Measurements from ENCODE around the gene NACC2. TPM values are rescaled to one million over a fixed set of nuclear protein-coding genes. Genes with fewer than 3 reads are reported as not detected.
"Not testable (repeated sequence)": the region's sequence is repeated elsewhere in the genome, so short reads cannot be mapped to it uniquely, and the experiment has no call there.

NACC2 gene
- total RNA-seq, 4 donors from 2014 or later, result 22.9 to 37.6 (median 24.8) TPM

GRCh38 chr9:136074706-136075105, 20.4 kb downstream of the NACC2 start:
- ATAC-seq (ENCODE audit: low FRiP score) (no peak), DNase-seq (ENCODE audit: low spot score) (no peak)
- no peak for TF ChIP-seq CTCF (IDR thresholded peaks at IDR 0.05)

GRCh38 chr9:136062657-136063439, 32.2 kb downstream of the NACC2 start:
- no peak for ATAC-seq (ENCODE audit: low FRiP score)
- no peak for DNase-seq (ENCODE audit: low spot score)
- no peak for TF ChIP-seq CTCF (IDR thresholded peaks at IDR 0.05)

GRCh38 chr9:136061916-136062315, 33.2 kb downstream of the NACC2 start:
- not testable (repeated sequence) for ATAC-seq (ENCODE audit: low FRiP score); DNase-seq (ENCODE audit: low spot score)

- no peak for TF ChIP-seq CTCF (IDR thresholded peaks at IDR 0.05)
- DNase-seq (ENCODE audit: low spot score) (no peak), ATAC-seq (ENCODE audit: low FRiP score) (no peak)
Observed at GRCh38 chr9:136061405-136061804, 33.7 kb downstream of the NACC2 start.

DNA sequence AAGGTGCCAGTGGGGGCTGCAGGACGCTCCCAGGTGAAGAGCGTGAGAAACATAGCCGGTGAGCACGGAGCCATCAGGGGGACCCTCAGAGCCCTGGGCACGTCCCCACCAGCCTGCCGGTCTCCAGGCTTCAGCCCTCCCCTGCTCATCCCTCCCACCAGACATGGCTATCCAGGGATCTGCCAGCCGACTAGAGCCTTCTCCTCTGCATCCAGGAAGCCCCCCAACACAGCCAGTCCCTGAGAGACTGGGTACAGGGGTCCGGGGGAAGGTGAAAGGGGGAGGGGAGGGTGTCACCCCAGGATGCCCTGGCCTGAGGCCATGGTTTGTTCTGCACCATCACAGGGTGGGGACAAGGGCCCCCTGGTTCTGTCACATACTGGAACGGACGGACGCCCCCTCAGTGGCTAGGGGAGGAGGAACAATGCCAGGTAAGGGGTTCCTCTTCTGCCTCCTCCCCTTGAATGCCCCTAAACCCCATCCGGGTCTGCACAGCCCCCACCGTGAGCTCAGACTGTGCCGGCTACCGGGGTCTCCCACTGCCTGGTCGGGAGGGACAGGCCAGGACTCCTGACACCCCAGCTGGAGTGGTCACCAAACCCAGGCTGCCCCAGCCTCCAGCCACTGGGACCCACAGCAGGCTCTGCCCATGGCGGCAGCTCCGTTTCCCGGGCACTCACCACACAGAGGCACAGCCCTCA, 34.3 kb downstream of the NACC2 start:
- DNase-seq (ENCODE audit: low spot score) (no peak), ATAC-seq (ENCODE audit: low FRiP score) (no peak)
- TF ChIP-seq CTCF (IDR thresholded peaks at IDR 0.05), result no peak

DNA sequence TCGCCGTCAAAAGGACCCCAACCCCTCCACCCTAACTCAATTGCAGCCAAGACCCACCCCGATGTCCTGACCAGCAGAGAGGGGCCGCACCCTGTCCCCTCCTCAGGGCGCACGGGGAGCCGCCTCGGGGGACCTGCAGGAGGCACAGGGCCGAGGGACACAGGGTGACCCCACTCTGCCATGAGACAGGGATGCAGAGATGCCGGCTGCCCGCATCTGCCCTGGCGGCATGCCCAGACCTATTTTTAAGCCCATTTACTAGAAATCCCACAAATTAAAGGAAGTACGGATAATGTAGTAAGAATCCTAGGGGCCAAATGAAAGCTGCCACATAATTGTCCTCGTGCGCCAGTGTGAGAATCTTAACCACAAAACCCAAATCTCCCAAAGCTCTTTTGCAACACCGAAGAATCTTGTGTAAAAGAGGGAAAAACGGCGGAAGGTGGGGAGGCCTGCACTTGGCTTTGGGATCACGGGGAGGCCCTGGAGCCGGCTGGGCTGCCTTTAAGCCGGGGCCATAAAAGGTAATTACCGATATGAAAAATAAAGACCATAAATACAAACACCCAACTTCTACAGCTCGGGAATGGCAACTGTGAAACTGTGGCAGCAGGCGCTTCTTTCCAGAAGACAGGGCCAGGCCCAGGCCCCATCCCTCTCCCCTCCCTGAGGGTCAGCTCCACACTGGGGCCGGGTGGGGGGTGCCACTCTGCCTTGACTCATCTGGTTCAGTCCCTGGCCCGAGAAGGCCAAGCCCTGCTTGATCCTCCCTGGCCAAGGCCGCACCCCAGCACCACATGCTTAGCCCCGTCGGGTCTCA, 35.0 kb downstream of the NACC2 start:
- TF ChIP-seq CTCF (IDR thresholded peaks at IDR 0.05), result no peak
- DNase-seq (ENCODE audit: low spot score) (no peak), ATAC-seq (ENCODE audit: low FRiP score) (no peak)

DNA sequence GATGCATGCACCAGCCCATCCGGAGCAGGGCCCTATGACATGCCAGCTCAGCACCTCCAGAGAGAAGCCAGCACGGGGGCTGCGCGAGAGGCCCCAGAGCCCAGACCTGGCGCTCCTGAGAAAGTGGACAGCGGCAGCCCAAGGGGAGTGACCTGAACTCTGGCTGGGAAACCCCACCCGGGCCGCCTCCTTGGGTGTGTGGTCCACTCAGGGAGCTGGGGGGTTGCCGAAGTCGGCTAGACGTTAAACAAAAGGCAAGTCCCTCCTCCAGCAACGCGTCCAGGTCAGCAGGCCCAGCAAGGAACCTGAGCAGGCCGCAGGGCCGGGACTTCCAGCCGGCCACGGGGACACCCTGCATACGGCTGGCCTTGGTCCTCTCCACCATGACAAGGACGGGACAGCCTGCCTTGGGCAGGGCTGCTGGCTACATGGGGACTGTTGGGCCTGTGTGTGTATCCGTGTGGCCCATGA, 35.7 kb downstream of the NACC2 start:
- no peak for DNase-seq (ENCODE audit: low spot score)

More for the DNA sequence above, 35.7 kb downstream of the NACC2 start:
- no peak for ATAC-seq (ENCODE audit: low FRiP score)
- no peak for TF ChIP-seq CTCF (IDR thresholded peaks at IDR 0.05)

All from omental fat pad (tissue), 4 donors.